HG02970 (cell line): ENCODE measurements around the gene ROBO1.

Source experiments
- ATAC-seq: cut with Tn5 transposase; IDR thresholded peaks from one replicate; pipeline ENCODE4 v1.9.1; 2021; ENCODE audit warnings: mild to moderate bottlenecking, moderate library complexity, moderate number of reproducible peaks; ENCODE audit not compliant: unreplicated experiment, low FRiP score

The ROBO1 gene

GRCh38 chr3:78963771-78964170 lies 804.0 kb downstream of the ROBO1 start:
- no peak for ATAC-seq

DNA sequence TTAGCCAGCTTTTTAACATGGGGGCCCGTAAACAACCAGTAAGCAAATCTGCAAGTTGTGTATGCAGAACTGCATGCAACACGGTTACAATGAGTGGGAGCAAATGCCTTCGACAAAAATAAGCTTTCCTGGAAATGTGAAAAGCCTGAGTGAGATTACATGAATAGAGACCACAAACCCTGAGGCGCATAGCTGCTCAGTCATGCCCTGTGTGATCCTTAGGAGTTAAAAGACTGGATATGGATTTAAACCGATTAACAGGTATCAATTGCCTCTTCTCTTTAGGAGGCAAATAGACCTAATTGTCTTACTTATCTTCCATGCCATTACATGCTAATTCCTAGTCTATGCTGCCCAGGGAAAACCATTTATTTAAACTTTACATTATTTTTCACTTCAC lies 810.3 kb downstream of the ROBO1 start:
- no peak for ATAC-seq

DNA sequence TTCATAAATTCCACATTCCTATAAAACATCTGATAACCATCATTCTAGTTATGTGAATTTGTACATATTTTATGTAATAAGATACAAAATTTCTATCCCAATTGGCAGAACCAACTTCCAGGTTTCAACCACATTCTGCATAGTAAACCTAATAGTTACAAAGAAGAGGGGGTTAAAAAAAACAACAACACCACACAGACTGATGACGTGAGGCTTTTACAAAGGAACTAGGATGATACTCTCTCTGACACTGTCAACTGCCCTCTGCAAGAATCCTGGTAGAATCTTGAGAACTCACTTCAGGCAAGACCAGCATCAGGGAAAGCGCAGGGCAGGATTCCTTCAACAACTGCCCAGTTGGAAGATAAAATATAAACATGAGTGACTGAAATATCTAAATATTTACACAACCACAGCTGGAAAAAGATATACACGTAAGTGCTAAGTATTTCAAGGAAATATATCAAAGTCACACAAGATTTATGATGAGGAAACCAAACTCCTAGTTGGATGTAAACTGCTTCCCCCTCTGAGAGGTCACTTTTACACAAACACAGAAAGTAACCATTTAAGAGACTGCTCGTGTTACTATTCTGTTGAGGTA lies 816.4 kb downstream of the ROBO1 start:
- ATAC-seq, result no peak

DNA sequence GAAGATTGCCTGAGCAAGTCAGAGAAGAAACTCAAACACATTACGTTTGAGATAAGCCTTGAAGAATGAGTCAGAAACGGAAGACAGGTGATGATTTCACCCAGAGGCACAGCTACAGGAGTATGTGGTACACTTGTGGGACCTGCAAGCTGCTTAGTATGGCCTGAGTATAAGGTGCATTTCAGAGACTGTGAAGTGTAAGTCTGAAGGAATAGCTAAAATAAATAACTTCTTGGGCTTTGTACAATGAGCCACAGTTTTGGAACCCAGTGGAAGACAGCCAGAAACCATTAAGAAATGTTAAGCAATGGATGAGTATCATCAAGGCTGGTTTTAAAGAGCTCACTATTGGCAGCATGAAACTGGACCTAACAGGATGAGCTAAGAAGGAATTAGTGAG lies 826.2 kb downstream of the ROBO1 start:
- ATAC-seq, result no peak

DNA sequence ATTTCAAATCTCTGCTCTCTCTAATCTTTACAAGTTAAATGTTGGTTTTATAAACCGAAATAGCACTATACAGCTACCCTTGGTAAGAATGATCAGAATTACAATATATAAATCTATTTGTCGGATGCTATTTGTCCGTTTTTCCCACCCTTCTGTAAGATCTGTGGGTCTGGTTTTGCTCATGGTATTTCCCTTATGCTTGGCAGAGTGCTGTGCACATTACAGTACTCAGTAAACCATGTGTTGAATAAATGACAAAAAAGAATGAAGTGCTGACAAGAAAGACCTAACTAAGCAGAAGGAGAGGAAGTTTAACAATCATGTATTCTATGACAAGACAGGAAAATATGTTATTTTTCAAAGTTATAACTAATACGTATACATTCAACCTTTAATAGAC lies 827.2 kb downstream of the ROBO1 start:
- ATAC-seq, result no peak

GRCh38 chr3:78940128-78940527 lies 827.7 kb downstream of the ROBO1 start:
- ATAC-seq, result no peak

DNA sequence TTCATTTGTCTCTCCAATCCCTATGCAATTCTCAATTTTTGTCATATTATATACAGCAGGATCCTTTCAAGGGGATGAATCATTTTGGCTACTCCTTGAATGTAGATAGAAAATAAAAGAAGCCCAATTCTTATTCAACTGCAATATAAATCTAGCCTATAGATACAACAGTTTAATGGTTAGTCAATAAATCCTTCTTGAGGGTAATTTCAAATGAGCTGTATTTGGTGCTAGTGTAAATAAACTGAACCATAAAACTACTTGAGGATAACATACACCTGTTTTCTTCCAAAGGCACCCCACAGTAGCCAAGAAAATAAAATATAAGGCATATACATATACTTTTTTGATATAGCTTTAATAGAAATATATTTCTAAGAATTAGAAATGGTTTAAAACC lies 830.3 kb downstream of the ROBO1 start:
- ATAC-seq, result no peak

GRCh38 chr3:78927759-78928158 lies 840.0 kb downstream of the ROBO1 start:
- no peak for ATAC-seq

DNA sequence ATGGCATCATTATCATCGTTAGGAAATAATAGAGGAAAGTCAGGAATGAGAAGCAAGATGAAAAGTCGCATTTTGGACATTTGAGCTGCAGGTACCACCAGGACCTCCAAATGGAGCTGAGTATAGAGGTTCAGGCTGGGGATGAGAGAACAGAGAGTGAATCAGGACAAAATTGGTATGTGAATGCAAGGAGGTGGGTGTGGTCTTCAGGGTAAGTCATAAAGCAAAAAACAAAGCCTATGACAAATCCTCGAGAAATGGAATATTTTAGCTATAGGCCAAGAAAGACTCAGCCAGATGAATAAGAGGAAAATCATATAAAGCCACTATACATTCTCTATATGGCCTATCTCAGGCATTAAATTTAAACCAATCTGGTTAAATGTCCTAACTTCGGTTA lies 841.3 kb downstream of the ROBO1 start:
- ATAC-seq, result no peak

DNA sequence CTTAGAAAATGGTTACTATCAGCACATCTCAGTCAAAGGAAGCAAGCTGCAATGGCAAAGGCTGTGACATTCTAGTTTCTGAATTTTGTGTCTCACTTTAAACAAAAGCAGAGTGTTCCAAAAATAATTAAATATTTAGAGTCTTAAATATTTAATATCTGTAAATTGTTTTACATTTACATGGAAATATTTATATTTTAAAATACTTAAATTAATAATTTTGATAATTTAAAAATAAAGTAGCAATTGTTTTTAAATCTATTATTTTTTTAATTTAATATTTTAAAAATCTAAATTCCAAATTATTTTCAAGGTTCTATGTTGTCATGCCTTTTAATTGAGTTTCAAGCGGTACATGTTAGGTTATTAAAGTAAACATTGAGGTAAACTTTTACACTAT lies 843.1 kb downstream of the ROBO1 start:
- no peak for ATAC-seq

DNA sequence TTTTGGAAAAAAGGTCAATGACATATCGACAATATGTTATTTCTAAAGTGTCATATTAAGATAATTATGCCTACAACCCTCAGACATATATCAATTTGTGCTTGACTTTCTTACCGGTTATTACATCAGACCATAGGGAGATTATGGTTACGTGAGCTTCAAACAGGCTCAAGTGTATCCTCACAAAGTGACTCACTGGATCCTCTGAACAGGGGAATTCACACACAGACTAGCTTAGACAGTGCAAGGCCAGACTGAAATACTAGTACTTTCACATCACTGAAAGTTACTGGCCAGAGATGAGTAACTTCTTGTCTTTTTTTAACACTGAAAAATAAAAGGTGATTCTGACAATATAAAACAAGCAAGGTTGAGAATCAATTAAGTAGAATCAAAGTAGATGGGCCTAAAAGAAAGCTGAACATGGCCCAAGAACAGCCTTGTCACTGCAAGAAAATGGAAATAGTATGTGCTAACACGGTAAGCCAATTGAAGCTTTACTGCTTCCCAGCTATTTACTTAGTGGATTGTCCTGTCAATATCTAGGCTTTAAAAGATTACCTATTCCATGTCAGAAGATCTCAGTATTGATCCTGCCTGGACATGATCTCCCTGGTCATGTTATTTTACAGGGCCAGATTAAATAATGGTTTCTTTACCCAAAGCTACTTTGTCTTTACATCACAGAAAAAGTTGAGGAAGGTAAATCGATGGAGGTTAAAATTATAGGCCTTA lies 848.6 kb downstream of the ROBO1 start:
- no peak for ATAC-seq

DNA sequence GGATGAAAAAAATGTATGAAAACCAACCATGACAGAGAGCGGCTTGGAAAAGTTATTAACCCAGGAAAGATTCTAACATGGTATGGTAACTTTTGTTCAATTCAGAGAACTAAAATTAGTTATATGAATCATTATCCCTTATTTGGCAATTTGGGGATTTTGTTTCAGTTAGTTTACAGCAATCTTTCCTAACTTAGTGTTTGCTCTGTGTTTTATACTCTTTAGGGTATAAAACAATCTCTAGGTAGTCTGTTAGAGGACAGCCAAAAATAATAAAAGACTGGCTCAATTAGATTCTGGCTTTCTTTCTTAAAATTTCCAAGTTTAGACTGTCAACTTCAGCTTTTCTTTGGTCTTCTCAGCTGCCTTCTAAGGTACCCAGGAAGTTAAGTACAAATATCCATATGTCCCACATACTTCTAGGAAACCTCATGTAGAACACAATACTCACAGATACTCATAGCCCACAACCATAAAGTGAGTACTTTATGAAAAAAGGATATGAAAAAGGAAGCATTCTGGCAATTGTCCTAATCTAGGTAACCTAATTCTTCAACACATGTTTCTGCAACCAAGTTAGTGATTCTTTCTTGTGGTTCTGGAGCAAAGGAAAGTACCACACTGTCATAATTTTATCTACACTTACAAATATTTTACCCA lies 849.3 kb downstream of the ROBO1 start:
- ATAC-seq, result no peak

DNA sequence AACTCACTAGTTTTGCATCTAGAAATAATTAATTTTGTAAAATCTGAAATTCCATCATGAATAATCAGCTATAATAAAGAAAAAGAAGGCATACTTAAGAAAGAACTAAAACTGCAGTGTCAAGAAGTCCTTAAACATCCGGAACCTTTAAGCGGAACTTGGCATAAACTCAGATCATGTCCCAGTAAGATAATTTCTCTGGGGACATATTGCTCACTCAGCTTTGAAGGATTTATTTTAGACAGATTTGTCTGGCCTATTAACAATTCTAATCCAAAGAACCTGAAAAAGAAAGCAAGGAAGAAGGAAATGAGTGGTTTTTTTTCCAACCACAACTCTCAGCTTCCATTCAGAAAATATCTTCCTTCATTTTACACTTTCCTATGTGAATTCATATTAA lies 850.3 kb downstream of the ROBO1 start:
- no peak for ATAC-seq

GRCh38 chr3:78913711-78914110 lies 854.1 kb downstream of the ROBO1 start:
- ATAC-seq, result no peak

GRCh38 chr3:78912687-78913086 lies 855.1 kb downstream of the ROBO1 start:
- no peak for ATAC-seq

- ATAC-seq, result no peak
These were observed 855.5 kb downstream of the ROBO1 start for GRCh38 chr3:78912259-78912658.

- ATAC-seq, result no peak
These were observed 856.4 kb downstream of the ROBO1 start for GRCh38 chr3:78911394-78911793.

DNA sequence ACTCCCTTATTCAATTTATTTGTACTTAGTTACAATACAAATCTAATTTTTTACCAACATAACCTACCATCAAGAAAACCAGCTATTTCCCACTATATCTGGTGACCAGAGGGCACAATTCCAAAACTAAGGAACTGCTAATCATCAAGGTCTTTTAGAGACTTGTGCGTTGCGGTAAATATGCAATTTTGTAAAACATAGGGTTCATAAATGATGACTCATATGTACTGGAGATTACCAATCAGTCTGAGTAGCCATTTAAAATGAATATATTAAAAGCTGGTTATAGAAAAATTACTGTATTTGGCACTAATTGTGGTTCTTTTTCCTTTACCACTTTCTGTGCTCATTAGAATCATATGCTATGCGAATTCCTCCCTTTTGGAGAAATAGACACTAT lies 859.6 kb downstream of the ROBO1 start:
- ATAC-seq, result no peak

DNA sequence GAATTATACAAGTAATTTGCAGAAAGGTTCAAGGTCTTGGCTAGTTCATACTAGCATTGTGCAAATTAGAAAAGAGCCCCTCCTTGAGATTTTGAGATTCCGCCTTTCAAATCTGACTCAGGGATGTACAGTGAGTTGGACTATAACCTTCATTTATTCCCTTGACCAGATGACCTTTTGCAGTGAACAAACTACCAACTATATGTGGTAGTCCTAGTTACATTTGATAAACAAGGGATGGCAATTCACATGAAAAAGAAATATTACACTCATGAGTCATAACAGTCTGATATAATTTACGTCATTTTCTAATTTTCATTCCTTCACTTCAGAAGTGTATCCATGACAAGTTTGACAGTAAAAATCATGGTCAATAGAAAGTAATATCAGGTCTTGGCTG lies 860.4 kb downstream of the ROBO1 start:
- ATAC-seq, result no peak

DNA sequence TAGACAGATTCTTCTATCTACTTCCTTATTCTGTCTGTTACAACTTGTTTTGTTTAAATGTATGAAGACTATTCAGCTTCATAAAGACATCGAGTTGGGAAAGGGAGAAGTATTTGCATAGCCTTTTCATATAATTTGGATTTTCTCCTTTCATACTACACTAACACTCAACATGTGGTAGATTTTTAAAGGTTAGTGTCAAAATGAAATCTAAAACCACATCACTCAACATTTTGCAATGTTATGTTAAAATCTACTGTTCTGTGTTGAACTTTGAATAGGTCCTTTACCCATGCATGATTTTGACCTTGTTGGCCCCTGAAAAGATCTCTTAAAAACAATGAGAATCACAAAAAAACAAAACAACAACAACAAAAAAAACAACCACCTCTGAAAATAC lies 860.9 kb downstream of the ROBO1 start:
- no peak for ATAC-seq

- no peak for ATAC-seq
These were observed 861.6 kb downstream of the ROBO1 start for GRCh38 chr3:78906245-78906644.

- ATAC-seq, result no peak
These were observed 862.1 kb downstream of the ROBO1 start for GRCh38 chr3:78905700-78906099.
